K562 (cell line): ENCODE data around the gene STX18. TPM values are rescaled to one million over a fixed set of nuclear protein-coding genes. Genes with fewer than 3 reads are reported as not detected.
A peak's percentile ranks its signal among the peaks of the same experiment; 100 is the strongest.

ENCODE experiments used
- ATAC-seq: fragments of 200-7000 bp; cut with Tn5 transposase; 3 replicates; pipeline ENCODE4 v1.9.1; 2020; ENCODE audit warnings: moderate library complexity
- BruUV-seq: library from RNA; stranded (reverse); fragments of 400-500 nt; replicated peaks from 2 replicates; lab custom pipeline; 2021; lab: Mats Ljungman, UMichigan
- CTCF ChIA-PET: fragments of 300-600 bp; formaldehyde crosslinking; extraction: SDS; loops from one replicate; lab custom pipeline; 2021; ENCODE audit warnings: low intra/inter-chr PET ratio; lab: Yijun Ruan, JAX
- POLR2A ChIA-PET: fragments of 300-600, 350-650 bp; sonication (Branson Sonifier 250); formaldehyde crosslinking; extraction: SDS; loops from one replicate; lab custom pipeline; 2021; ENCODE audit warnings: antibody characterized with exemption, inconsistent platforms; lab: Yijun Ruan, JAX
- DNase-seq, 4 experiments: peaks; one replicate each; pipeline versions ENCODE4 v3.0.0 to v3.0.0-alpha.2; 2011 to 2018; ENCODE audit warnings: low spot score in 3 of 4, mixed read lengths in 3 of 4; ENCODE audit errors: extremely low read depth in 1 of 4
- FAIRE-seq: peaks from 2 replicates; lab custom pipeline; 2011; peaks lifted over from hg19 to GRCh38; lab: Jason Lieb, UNC
- H2AFZ ChIP-seq: 2 replicates; pipeline ENCODE4 v1.6.0; 2011; ENCODE audit warnings: low read depth, low read length, control low read depth, inconsistent platforms
- H3K27ac ChIP-seq: fragments of 200-600 bp; 3 replicates; pipeline ENCODE4 v1.8.0; 2011; ENCODE audit warnings: low read depth, mild to moderate bottlenecking, control low read depth, inconsistent platforms, low read length, moderate library complexity, mixed read lengths; ENCODE audit errors: extremely low read depth
- H3K27me3 ChIP-seq, 2 experiments: fragments of 300-600 bp in 1 of 2; 2 replicates in 1 of 2; 3 replicates in 1 of 2; pipeline versions ENCODE4 v1.6.0 to v1.8.0; 2011; ENCODE audit warnings: inconsistent platforms in 2 of 2, low read length in 2 of 2, mild to moderate bottlenecking in 1 of 2, mixed read lengths in 1 of 2, moderate library complexity in 1 of 2; ENCODE audit not compliant: control insufficient read depth in 2 of 2, insufficient read depth in 2 of 2
- H3K36me3 ChIP-seq: fragments of 300-600 bp; 3 replicates; pipeline ENCODE4 v1.8.0; 2011; ENCODE audit warnings: mild to moderate bottlenecking, low read length, inconsistent platforms; ENCODE audit not compliant: control insufficient read depth, insufficient read depth
- H3K4me1 ChIP-seq, 2 experiments: fragments of 200-600 bp in 1 of 2; replicated peaks in 1 of 2; 2 replicates in 1 of 2; 3 replicates in 1 of 2; pipeline versions ENCODE4 v1.5.1 to v1.8.0; 2011; ENCODE audit warnings: inconsistent platforms in 2 of 2, low read length in 2 of 2, mild to moderate bottlenecking in 1 of 2, mixed read lengths in 1 of 2, moderate library complexity in 1 of 2; ENCODE audit not compliant: control insufficient read depth in 2 of 2, insufficient read depth in 2 of 2
- H3K4me2 ChIP-seq: 2 replicates; pipeline ENCODE4 v1.6.1; 2011; ENCODE audit warnings: low read length, control low read depth, inconsistent platforms, mixed read lengths; ENCODE audit not compliant: insufficient read depth
- H3K4me3 ChIP-seq: fragments of 200-600 bp; sonication (generic), shearing (Covaris generic); 2 replicates; pipeline ENCODE4 v1.5.1; 2016; ENCODE audit warnings: control low read depth, inconsistent platforms
- H3K79me2 ChIP-seq: fragments of 200-600 bp; 3 replicates; pipeline ENCODE4 v1.8.0; 2011; ENCODE audit warnings: low read length, inconsistent platforms; ENCODE audit not compliant: control insufficient read depth, insufficient read depth
- H3K9ac ChIP-seq, 2 experiments: 2 replicates each; pipeline versions ENCODE4 v1.6.0 to v1.6.1; 2011; ENCODE audit warnings: low read depth in 2 of 2, low read length in 2 of 2, control low read depth in 1 of 2, inconsistent platforms in 1 of 2, mild to moderate bottlenecking in 1 of 2, mixed read lengths in 1 of 2; ENCODE audit not compliant: insufficient read depth in 1 of 2
- H3K9me1 ChIP-seq: one replicate; pipeline ENCODE4 v1.6.0; 2011; ENCODE audit warnings: inconsistent platforms, mild to moderate bottlenecking, low read length, moderate library complexity; ENCODE audit not compliant: control insufficient read depth, insufficient read depth
- H3K9me3 ChIP-seq: replicated peaks from 2 replicates; pipeline ENCODE4 v1.5.1; 2011; ENCODE audit warnings: low read depth, low read length, inconsistent platforms; ENCODE audit not compliant: control insufficient read depth, insufficient read depth
- H4K20me1 ChIP-seq: replicated peaks from 2 replicates; pipeline ENCODE4 v1.6.1; 2011; ENCODE audit warnings: low read length, inconsistent platforms, mixed read lengths; ENCODE audit not compliant: control insufficient read depth, insufficient read depth
- BHLHE40 ChIP-seq: IDR thresholded peaks from 2 replicates; pipeline ENCODE4 v1.6.1; 2011; ENCODE audit warnings: low read length, improper control_type of control experiment
- BRD4 ChIP-seq: fragments of 200-600 bp; sonication (generic); IDR thresholded peaks from 2 replicates; pipeline ENCODE4 v1.6.1; 2017; ENCODE audit warnings: inconsistent platforms
- CBX1 ChIP-seq: sonication (generic); IDR thresholded peaks from 2 replicates; pipeline ENCODE4 v1.6.1; 2016; ENCODE audit warnings: antibody characterized with exemption, low read depth, mild to moderate bottlenecking
- DACH1 ChIP-seq: fragments of 450-650 bp; IDR thresholded peaks from 2 replicates; pipeline ENCODE4 v1.6.1; 2018; ENCODE audit not compliant: partially characterized antibody
- DPF2 ChIP-seq: fragments of 450-650 bp; IDR thresholded peaks from 2 replicates; pipeline ENCODE4 v1.6.1; 2016
- ELF2 ChIP-seq: fragments of 250-450 bp; sonication (Bioruptor Pico); IDR thresholded peaks from 2 replicates; pipeline ENCODE4 v1.5.0; 2021; ENCODE audit warnings: mild to moderate bottlenecking
- FOSL1 ChIP-seq: fragments of 200-800 bp; sonication (Bioruptor generic); conservative IDR thresholded peaks from 2 replicates; pipeline ENCODE4 v1.6.1; 2016; ENCODE audit warnings: missing genetic modification characterization, missing compliant biosample characterization
- HNRNPLL ChIP-seq: fragments of 200-400 bp; formaldehyde crosslinking; IDR thresholded peaks from 2 replicates; pipeline ENCODE4 v1.6.1; 2017; ENCODE audit warnings: low read length, low read depth, mild to moderate bottlenecking; ENCODE audit not compliant: poor library complexity, severe bottlenecking
- LEF1 ChIP-seq: fragments of 450-650 bp; IDR thresholded peaks from 2 replicates; pipeline ENCODE4 v1.6.1; 2016; ENCODE audit warnings: mild to moderate bottlenecking
- MAX ChIP-seq: sonication (generic); formaldehyde crosslinking; IDR thresholded peaks from 2 replicates; pipeline ENCODE4 v1.9.0; 2022; ENCODE audit warnings: mild to moderate bottlenecking, missing genetic modification reagents
- PHB2 ChIP-seq: fragments of 450-650 bp; IDR thresholded peaks from 2 replicates; pipeline ENCODE4 v1.6.1; 2017; ENCODE audit warnings: low read depth
- RBM25 ChIP-seq: fragments of 200-400 bp; formaldehyde crosslinking; IDR thresholded peaks from 2 replicates; pipeline ENCODE4 v1.6.1; 2018; ENCODE audit warnings: low read length, low read depth, moderate library complexity; ENCODE audit not compliant: severe bottlenecking
- SMARCE1 ChIP-seq: fragments of 450-650 bp; IDR thresholded peaks from 2 replicates; pipeline ENCODE4 v1.7.1; 2016; ENCODE audit warnings: mild to moderate bottlenecking
- SRSF9 ChIP-seq: fragments of 200-400 bp; formaldehyde crosslinking; IDR thresholded peaks from 2 replicates; pipeline ENCODE4 v1.6.1; 2017; ENCODE audit warnings: low read depth, low read length, borderline replicate concordance
- ZFP1 ChIP-seq: fragments of 450-650 bp; formaldehyde crosslinking; IDR thresholded peaks from 2 replicates; pipeline ENCODE4 v1.4.0; 2020; ENCODE audit warnings: mild to moderate bottlenecking, mixed read lengths
- WGBS: fragments of 100-300 bp; shearing (Covaris generic); methylation state at CpG from one replicate; pipeline ENCODE4 v1.1.6; 2016; ENCODE audit warnings: low coverage, mixed read lengths; ENCODE audit not compliant: insufficient coverage; ENCODE audit errors: missing lambda C conversion rate; 5-methylcytosine and 5-hydroxymethylcytosine counted together
- in situ Hi-C: fragments of 300-500 bp; cut with MboI; formaldehyde crosslinking; loops from 4 replicates; pipeline ENCODE4 v1.15.0; 2018; ENCODE audit warnings: inconsistent platforms, mixed read lengths
- intact Hi-C: fragments of 100-400 bp; cut with micrococcal nuclease; formaldehyde crosslinking; loops from 2 replicates; pipeline ENCODE4 v1.14.2; 2022
- polyA plus RNA-seq, 8 experiments: library from polyadenylated mRNA; depleted of rRNA in 4 of 8; stranded (reverse) in 5 of 8; unstranded in 3 of 8; fragments of >200 nt; fragmentation: Nextera tagmentation in 2 of 8; fragmentation: Illumina TruSeq in 1 of 8; extraction: Ambion mirVana in 2 of 8; extraction: Trizol in 1 of 8; gene quantifications; 2 replicates each; pipeline versions ENCODE4 v1.2.1 to v1.2.3, GENCODE V29; 2011 to 2014; ENCODE audit warnings: inconsistent platforms in 1 of 8, missing spikeins in 1 of 8
- total RNA-seq, 7 experiments: library from RNA; depleted of rRNA in 6 of 7; stranded (reverse); fragments of >200 nt in 6 of 7; fragmentation: Illumina TruSeq in 2 of 7; extraction: Trizol in 2 of 7; gene quantifications; 2 replicates each; pipeline versions ENCODE4 v1.2.1 to v1.2.3, GENCODE V29; 2011 to 2021; ENCODE audit warnings: low replicate concordance in 1 of 7
- TF ChIP-seq, protein P1 (sequence below), 2 experiments: fragments of 150-350 bp in 1 of 2; IDR thresholded peaks; 2 replicates each; pipeline ENCODE4 v1.6.1; 2012 to 2016; ENCODE audit warnings: low read depth in 2 of 2, low read length in 2 of 2, mild to moderate bottlenecking in 1 of 2, moderate library complexity in 1 of 2

Gene STX18
- total and polyA plus RNA-seq, 9 of the 15 experiments (the other 6 are each of a cell fraction or from before 2014, with no cell fraction given): 6.2 to 41.7 (median 22.7) TPM

GRCh38 chr4:4583606-4584005, 41.8 kb upstream of the STX18 start:
- intact Hi-C loops (no loop called here), in situ Hi-C loops (no loop called here)
- CTCF ChIA-PET: no interaction called here
- Histone ChIP-seq H4K20me1 (no peaks in the 10 kb centered on the region), H3K27me3 (no peaks in the 10 kb centered on the region), H3K36me3 (no peaks in the 10 kb centered on the region), H3K79me2 (no peaks in the 10 kb centered on the region), H2AFZ (no peak overlapping the region), H3K4me2 (no peak overlapping the region), H3K9ac (no peak overlapping the region), H3K4me3 (no peak overlapping the region), H3K9me3 (no peaks in the 10 kb centered on the region), H3K9me1 (no peaks in the 10 kb centered on the region), H3K27ac (no peak overlapping the region), H3K4me1 (no peaks in the 10 kb centered on the region)
- no peak for FAIRE-seq
- no peak for DNase-seq
- WGBS: 23% methylated on average over 4 of the region's 4 CpGs
- BruUV-seq: no TSS peak
- POLR2A ChIA-PET: interaction anchor here (1.3 to 1.7 kb wide), 2 partner anchors 9 to 18 kb away, joined by 3 to 4 read pairs; no protein-coding TSS in a partner anchor
- ATAC-seq: no peak
- no peak for TF ChIP-seq ZFP1
- TF ChIP-seq DACH1: no peak
- no peak for TF ChIP-seq BRD4
- TF ChIP-seq PHB2: no peak
- 0 out of 2 replicates have a peak, but pooled peaks have one; percentile 17 for TF ChIP-seq BHLHE40

DNA sequence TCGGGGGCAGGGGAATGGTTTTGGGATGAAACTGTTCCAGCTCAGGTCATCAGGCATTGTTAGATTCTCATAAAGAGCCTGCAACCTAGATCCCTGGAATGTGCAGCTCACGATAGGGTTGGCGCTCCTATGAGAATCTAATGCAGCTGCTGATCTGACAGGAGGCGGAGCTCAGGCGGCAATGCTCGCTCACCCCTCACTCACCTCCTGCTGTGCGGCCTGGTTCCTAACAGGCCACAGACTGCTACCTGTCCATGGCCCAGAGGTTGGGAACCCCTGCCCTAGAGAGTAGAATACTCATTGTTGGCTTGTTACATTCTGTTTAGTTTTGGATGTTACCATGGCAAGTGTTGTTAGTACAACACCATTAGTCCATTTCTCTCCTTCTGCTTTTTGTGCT, 40.8 kb upstream of the STX18 start:
- no peak overlapping the region for H3K27ac ChIP-seq
- intact Hi-C loops: no loop called here
- FAIRE-seq: no peak
- no peak overlapping the region for H3K4me2 ChIP-seq
- DNase-seq: no peak
- POLR2A ChIA-PET: no interaction called here
- no peaks in the 10 kb centered on the region for H3K27me3 ChIP-seq
- no peaks in the 10 kb centered on the region for H3K79me2 ChIP-seq
- no TSS peak for BruUV-seq
- ATAC-seq: no peak
- no peak overlapping the region for H2AFZ ChIP-seq
- no peaks in the 10 kb centered on the region for H4K20me1 ChIP-seq
- peak overlapping the region in 1 of 2 experiments; percentile 45; a peak in 1 of 4 replicates for H3K9ac ChIP-seq
- 10% methylated on average over 7 of the region's 7 CpGs for WGBS
- no peaks in the 10 kb centered on the region for H3K4me1 ChIP-seq
- CTCF ChIA-PET: no interaction called here
- no peaks in the 10 kb centered on the region for H3K9me1 ChIP-seq
- H3K4me3 ChIP-seq: no peak overlapping the region
- H3K36me3 ChIP-seq: no peaks in the 10 kb centered on the region
- no peaks in the 10 kb centered on the region for H3K9me3 ChIP-seq
- in situ Hi-C loops: no loop called here
- TF ChIP-seq, protein P1, sequence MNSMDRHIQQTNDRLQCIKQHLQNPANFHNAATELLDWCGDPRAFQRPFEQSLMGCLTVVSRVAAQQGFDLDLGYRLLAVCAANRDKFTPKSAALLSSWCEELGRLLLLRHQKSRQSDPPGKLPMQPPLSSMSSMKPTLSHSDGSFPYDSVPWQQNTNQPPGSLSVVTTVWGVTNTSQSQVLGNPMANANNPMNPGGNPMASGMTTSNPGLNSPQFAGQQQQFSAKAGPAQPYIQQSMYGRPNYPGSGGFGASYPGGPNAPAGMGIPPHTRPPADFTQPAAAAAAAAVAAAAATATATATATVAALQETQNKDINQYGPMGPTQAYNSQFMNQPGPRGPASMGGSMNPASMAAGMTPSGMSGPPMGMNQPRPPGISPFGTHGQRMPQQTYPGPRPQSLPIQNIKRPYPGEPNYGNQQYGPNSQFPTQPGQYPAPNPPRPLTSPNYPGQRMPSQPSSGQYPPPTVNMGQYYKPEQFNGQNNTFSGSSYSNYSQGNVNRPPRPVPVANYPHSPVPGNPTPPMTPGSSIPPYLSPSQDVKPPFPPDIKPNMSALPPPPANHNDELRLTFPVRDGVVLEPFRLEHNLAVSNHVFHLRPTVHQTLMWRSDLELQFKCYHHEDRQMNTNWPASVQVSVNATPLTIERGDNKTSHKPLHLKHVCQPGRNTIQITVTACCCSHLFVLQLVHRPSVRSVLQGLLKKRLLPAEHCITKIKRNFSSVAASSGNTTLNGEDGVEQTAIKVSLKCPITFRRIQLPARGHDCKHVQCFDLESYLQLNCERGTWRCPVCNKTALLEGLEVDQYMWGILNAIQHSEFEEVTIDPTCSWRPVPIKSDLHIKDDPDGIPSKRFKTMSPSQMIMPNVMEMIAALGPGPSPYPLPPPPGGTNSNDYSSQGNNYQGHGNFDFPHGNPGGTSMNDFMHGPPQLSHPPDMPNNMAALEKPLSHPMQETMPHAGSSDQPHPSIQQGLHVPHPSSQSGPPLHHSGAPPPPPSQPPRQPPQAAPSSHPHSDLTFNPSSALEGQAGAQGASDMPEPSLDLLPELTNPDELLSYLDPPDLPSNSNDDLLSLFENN (IDR thresholded peaks at IDR 0.05; ENCODE audit: low read depth in 2 of 2, low read length in 2 of 2): no peak
- TF ChIP-seq RBM25 (no peak), DPF2 (no peak), FOSL1 (tag) (no peak), CBX1 (no peak), SRSF9 (no peak), HNRNPLL (no peak), SMARCE1 (no peak), LEF1 (no peak), MAX (no peak), ELF2 (CRISPR knock-in tag) (no peak)
